CD4-positive, CD25-positive, alpha-beta regulatory T cell (primary cell): Measurements from ENCODE around the gene CD300LG. TPM values are rescaled to one million over a fixed set of nuclear protein-coding genes. Genes with fewer than 3 reads are reported as not detected.
"Not testable (repeated sequence)": the region's sequence is repeated elsewhere in the genome, so short reads cannot be mapped to it uniquely, and the experiment has no call there.

ENCODE experiments used
- ATAC-seq, 2 donors: fragments of 150-1000 bp; cut with Tn5 transposase; one replicate each; pipeline ENCODE4 v1.10.0; 2021; ENCODE audit warnings: low read depth in 2 of 2, moderate number of reproducible peaks in 2 of 2, moderate library complexity in 1 of 2
- DNase-seq, 3 donors: peaks; one replicate each; pipeline versions ENCODE4 v3.0.0 to v3.0.0-alpha.2; 2012 to 2022; ENCODE audit warnings: mixed read lengths in 1 of 3
- H3K27ac ChIP-seq: one replicate; pipeline ENCODE4 v1.7.0; 2013; ENCODE audit warnings: mild to moderate bottlenecking, low read length; ENCODE audit not compliant: insufficient read depth, poor library complexity, severe bottlenecking
- H3K27me3 ChIP-seq: one replicate; pipeline ENCODE4 v1.7.0; 2013; ENCODE audit warnings: low read length; ENCODE audit not compliant: control insufficient read depth, insufficient read depth
- H3K36me3 ChIP-seq: one replicate; pipeline ENCODE4 v1.7.0; 2013; ENCODE audit warnings: mild to moderate bottlenecking, low read length, moderate library complexity; ENCODE audit not compliant: control insufficient read depth, insufficient read depth
- H3K4me1 ChIP-seq: 2 replicates; pipeline ENCODE4 v1.7.0; 2013; ENCODE audit warnings: mild to moderate bottlenecking, low read length; ENCODE audit not compliant: insufficient read depth, control insufficient read depth, poor library complexity, severe bottlenecking
- H3K4me3 ChIP-seq: one replicate; pipeline ENCODE4 v1.7.0; 2013; ENCODE audit warnings: low read depth, mild to moderate bottlenecking, low read length, moderate library complexity
- H3K9me3 ChIP-seq, 2 experiments: 1 replicate in 1 of 2; 2 replicates in 1 of 2; pipeline ENCODE4 v1.7.0; 2013; ENCODE audit warnings: low read length in 2 of 2, mild to moderate bottlenecking in 1 of 2, moderate library complexity in 1 of 2; ENCODE audit not compliant: control insufficient read depth in 2 of 2
- H3K27ac Mint-ChIP-seq, 3 donors: one replicate each; pipeline ENCODE4 v1.8.0; 2020 to 2022; ENCODE audit warnings: mild to moderate bottlenecking in 3 of 3, mixed read lengths in 3 of 3, moderate library complexity in 2 of 3
- H3K27me3 Mint-ChIP-seq: one replicate; pipeline ENCODE4 v1.8.0; 2022; ENCODE audit warnings: mild to moderate bottlenecking, mixed read lengths
- H3K36me3 Mint-ChIP-seq: one replicate; pipeline ENCODE4 v1.8.0; 2020; ENCODE audit warnings: mixed read lengths
- H3K4me1 Mint-ChIP-seq, 4 donors: one replicate each; pipeline ENCODE4 v1.8.0; 2020 to 2022; ENCODE audit warnings: mixed read lengths in 4 of 4, mild to moderate bottlenecking in 1 of 4
- H3K4me3 Mint-ChIP-seq, 4 donors: one replicate each; pipeline ENCODE4 v1.8.0; 2020 to 2022; ENCODE audit warnings: mild to moderate bottlenecking in 4 of 4, mixed read lengths in 4 of 4, moderate library complexity in 3 of 4
- H3K9me3 Mint-ChIP-seq, 7 donors: one replicate each; pipeline ENCODE4 v1.8.0; 2020 to 2022; ENCODE audit warnings: mixed read lengths in 7 of 7, mild to moderate bottlenecking in 3 of 7, moderate library complexity in 2 of 7
- polyA plus RNA-seq, 4 donors: library from polyadenylated mRNA; unstranded; fragments of 300-500 nt; fragmentation: Illumina TruSeq; gene quantifications; one replicate each; pipeline ENCODE4 v1.2.3, GENCODE V29; 2021
- total RNA-seq: library from RNA; stranded (reverse); gene quantifications from one replicate; pipeline ENCODE4 v1.2.3, GENCODE V29; 2022

The CD300LG gene
- total and polyA plus RNA-seq, 5 donors from 2014 or later: not detected

GRCh38 chr17:43834106-43834505 lies 12.9 kb upstream of the CD300LG start:
- Mint-ChIP-seq H3K9me3 (peaks cover 0 to 3% (median 1%) of the 10 kb centered on the region in 7 donors), H3K27me3 (peaks cover 70% of the 10 kb centered on the region), H3K4me1 (peaks cover 0 to 19% (median 6%) of the 10 kb centered on the region in 4 donors), H3K27ac (no peak overlapping the region), H3K36me3 (no peaks in the 10 kb centered on the region), H3K4me3 (peak overlapping the region; percentile 76 to 95 (median 84))
- no peak for ATAC-seq
- peaks cover 15% of the 10 kb centered on the region for H3K27me3 ChIP-seq
- no peak overlapping the region for H3K27ac ChIP-seq
- H3K9me3 ChIP-seq: no peaks in the 10 kb centered on the region
- peaks cover 9% of the 10 kb centered on the region for H3K4me1 ChIP-seq
- H3K36me3 ChIP-seq: no peaks in the 10 kb centered on the region
- no peak for DNase-seq
- H3K4me3 ChIP-seq: no peak overlapping the region

GRCh38 chr17:43839670-43840108 lies 7.3 kb upstream of the CD300LG start:
- Histone ChIP-seq H3K27me3 (peaks cover under 1% of the 10 kb centered on the region), H3K4me3 (no peak overlapping the region), H3K27ac (no peak overlapping the region), H3K4me1 (no peaks in the 10 kb centered on the region), H3K9me3 (no peaks in the 10 kb centered on the region), H3K36me3 (no peaks in the 10 kb centered on the region)
- Mint-ChIP-seq H3K27ac (no peak overlapping the region), H3K27me3 (peaks cover 36% of the 10 kb centered on the region), H3K4me1 (no peaks in the 10 kb centered on the region), H3K4me3 (no peak overlapping the region), H3K36me3 (no peaks in the 10 kb centered on the region), H3K9me3 (peaks cover 0 to 3% (median 0%) of the 10 kb centered on the region in 7 donors)
- no peak for ATAC-seq
- no peak for DNase-seq

GRCh38 chr17:43840814-43841213 lies 6.2 kb upstream of the CD300LG start:
- Histone ChIP-seq H3K36me3 (no peaks in the 10 kb centered on the region), H3K4me3 (no peak overlapping the region), H3K27me3 (no peaks in the 10 kb centered on the region), H3K9me3 (no peaks in the 10 kb centered on the region), H3K4me1 (no peaks in the 10 kb centered on the region), H3K27ac (no peak overlapping the region)
- DNase-seq: no peak
- ATAC-seq: no peak
- Mint-ChIP-seq H3K4me3 (no peak overlapping the region), H3K36me3 (no peaks in the 10 kb centered on the region), H3K4me1 (no peaks in the 10 kb centered on the region), H3K9me3 (peaks cover 0 to 3% (median 0%) of the 10 kb centered on the region in 7 donors), H3K27me3 (peaks cover 35% of the 10 kb centered on the region), H3K27ac (no peak overlapping the region)

GRCh38 chr17:43841282-43841681 lies 5.7 kb upstream of the CD300LG start:
- no peaks in the 10 kb centered on the region for H3K36me3 Mint-ChIP-seq
- DNase-seq: no peak
- H3K4me1 ChIP-seq: no peaks in the 10 kb centered on the region
- H3K27ac ChIP-seq: no peak overlapping the region
- H3K36me3 ChIP-seq: no peaks in the 10 kb centered on the region
- H3K4me3 Mint-ChIP-seq: no peak overlapping the region
- H3K9me3 ChIP-seq: no peaks in the 10 kb centered on the region
- H3K27ac Mint-ChIP-seq: no peak overlapping the region
- H3K27me3 ChIP-seq: no peaks in the 10 kb centered on the region
- peaks cover 0 to 2% (median 0%) of the 10 kb centered on the region in 7 donors for H3K9me3 Mint-ChIP-seq
- H3K4me3 ChIP-seq: no peak overlapping the region
- ATAC-seq: no peak
- no peaks in the 10 kb centered on the region for H3K4me1 Mint-ChIP-seq
- H3K27me3 Mint-ChIP-seq: peaks cover 35% of the 10 kb centered on the region

GRCh38 chr17:43842091-43842974 lies 4.6 kb upstream of the CD300LG start:
- H3K9me3 ChIP-seq, DNase-seq, H3K9me3 Mint-ChIP-seq, H3K4me3 Mint-ChIP-seq, H3K4me1 Mint-ChIP-seq, H3K27ac ChIP-seq, H3K36me3 ChIP-seq, H3K27ac Mint-ChIP-seq, ATAC-seq, H3K4me3 ChIP-seq, H3K36me3 Mint-ChIP-seq, H3K27me3 ChIP-seq, H3K4me1 ChIP-seq: not testable (repeated sequence)
- peaks cover 29% of the 10 kb centered on the region for H3K27me3 Mint-ChIP-seq

GRCh38 chr17:43842975-43843325 lies 4.0 kb upstream of the CD300LG start:
- Mint-ChIP-seq H3K27me3 (peaks cover 30% of the 10 kb centered on the region), H3K9me3 (peaks cover 0 to 2% (median 0%) of the 10 kb centered on the region in 7 donors), H3K36me3 (no peaks in the 10 kb centered on the region), H3K4me1 (no peaks in the 10 kb centered on the region), H3K27ac (no peak overlapping the region), H3K4me3 (no peak overlapping the region)
- no peaks in the 10 kb centered on the region for H3K9me3 ChIP-seq
- no peak for ATAC-seq
- H3K27ac ChIP-seq: no peak overlapping the region
- H3K36me3 ChIP-seq: no peaks in the 10 kb centered on the region
- no peaks in the 10 kb centered on the region for H3K4me1 ChIP-seq
- H3K27me3 ChIP-seq: no peaks in the 10 kb centered on the region
- H3K4me3 ChIP-seq: no peak overlapping the region
- no peak for DNase-seq

- Mint-ChIP-seq H3K4me1 (no peaks in the 10 kb centered on the region), H3K9me3 (no peaks in the 10 kb centered on the region), H3K27ac (no peak overlapping the region), H3K36me3 (no peaks in the 10 kb centered on the region), H3K4me3 (no peak overlapping the region), H3K27me3 (peaks cover 36% of the 10 kb centered on the region)
- no peaks in the 10 kb centered on the region for H3K36me3 ChIP-seq
- no peaks in the 10 kb centered on the region for H3K4me1 ChIP-seq
- H3K9me3 ChIP-seq: no peaks in the 10 kb centered on the region
- no peaks in the 10 kb centered on the region for H3K27me3 ChIP-seq
- ATAC-seq (no peak), DNase-seq (no peak)
- no peak overlapping the region for H3K27ac ChIP-seq
- H3K4me3 ChIP-seq: no peak overlapping the region
Observed at GRCh38 chr17:43844241-43844640, 2.7 kb upstream of the CD300LG start.

GRCh38 chr17:43845766-43846165 lies 1.2 kb upstream of the CD300LG start:
- ATAC-seq: no peak

More at GRCh38 chr17:43845766-43846165, 1.2 kb upstream of the CD300LG start:
- H3K4me1 ChIP-seq: no peaks in the 10 kb centered on the region
- Mint-ChIP-seq H3K36me3 (no peaks in the 10 kb centered on the region), H3K9me3 (no peaks in the 10 kb centered on the region), H3K4me3 (no peak overlapping the region), H3K27ac (no peak overlapping the region), H3K4me1 (no peaks in the 10 kb centered on the region), H3K27me3 (peaks cover 41% of the 10 kb centered on the region)
- no peak overlapping the region for H3K4me3 ChIP-seq
- H3K9me3 ChIP-seq: no peaks in the 10 kb centered on the region
- no peaks in the 10 kb centered on the region for H3K36me3 ChIP-seq
- no peak overlapping the region for H3K27ac ChIP-seq
- H3K27me3 ChIP-seq: peaks cover 2% of the 10 kb centered on the region
- no peak for DNase-seq
